ENCODE data around the gene DLG5.

- TF ChIP-seq, protein P1, sequence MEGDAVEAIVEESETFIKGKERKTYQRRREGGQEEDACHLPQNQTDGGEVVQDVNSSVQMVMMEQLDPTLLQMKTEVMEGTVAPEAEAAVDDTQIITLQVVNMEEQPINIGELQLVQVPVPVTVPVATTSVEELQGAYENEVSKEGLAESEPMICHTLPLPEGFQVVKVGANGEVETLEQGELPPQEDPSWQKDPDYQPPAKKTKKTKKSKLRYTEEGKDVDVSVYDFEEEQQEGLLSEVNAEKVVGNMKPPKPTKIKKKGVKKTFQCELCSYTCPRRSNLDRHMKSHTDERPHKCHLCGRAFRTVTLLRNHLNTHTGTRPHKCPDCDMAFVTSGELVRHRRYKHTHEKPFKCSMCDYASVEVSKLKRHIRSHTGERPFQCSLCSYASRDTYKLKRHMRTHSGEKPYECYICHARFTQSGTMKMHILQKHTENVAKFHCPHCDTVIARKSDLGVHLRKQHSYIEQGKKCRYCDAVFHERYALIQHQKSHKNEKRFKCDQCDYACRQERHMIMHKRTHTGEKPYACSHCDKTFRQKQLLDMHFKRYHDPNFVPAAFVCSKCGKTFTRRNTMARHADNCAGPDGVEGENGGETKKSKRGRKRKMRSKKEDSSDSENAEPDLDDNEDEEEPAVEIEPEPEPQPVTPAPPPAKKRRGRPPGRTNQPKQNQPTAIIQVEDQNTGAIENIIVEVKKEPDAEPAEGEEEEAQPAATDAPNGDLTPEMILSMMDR (IDR thresholded peaks at IDR 0.05; ENCODE audit: low read depth, low read length, missing input control), result no peak
- TF ChIP-seq YY1 (IDR thresholded peaks at IDR 0.05), result no peak
- TF ChIP-seq EGR1 (IDR thresholded peaks at IDR 0.05; ENCODE audit: low read depth in 2 of 2), result no peak
- no peak for TF ChIP-seq TAF1 (conservative IDR thresholded peaks at IDR 0.05)
- TF ChIP-seq, protein P2, sequence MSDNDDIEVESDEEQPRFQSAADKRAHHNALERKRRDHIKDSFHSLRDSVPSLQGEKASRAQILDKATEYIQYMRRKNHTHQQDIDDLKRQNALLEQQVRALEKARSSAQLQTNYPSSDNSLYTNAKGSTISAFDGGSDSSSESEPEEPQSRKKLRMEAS (IDR thresholded peaks at IDR 0.05), result no peak
- TF ChIP-seq HNF4G (IDR thresholded peaks at IDR 0.05), result no peak
These were observed 52.8 kb downstream of the DLG5 start for GRCh38 chr10:77873536-77874380.
